Hepatocyte (in vitro differentiated cells): Measurements from ENCODE around the gene DTNA.

Source experiments
- CTCF ChIP-seq: fragments of 200-600 bp; sonication (generic); IDR thresholded peaks from 2 replicates; pipeline ENCODE4 v1.5.1; 2016; ENCODE audit warnings: antibody characterized with exemption, mild to moderate bottlenecking; ENCODE audit not compliant: poor library complexity
- EZH2 ChIP-seq: fragments of 200-600 bp; sonication (generic); IDR thresholded peaks from 2 replicates; pipeline ENCODE4 v1.6.1; 2016; ENCODE audit warnings: antibody characterized with exemption, mild to moderate bottlenecking, borderline replicate concordance
- EZH2phosphoT487 ChIP-seq: fragments of 200-600 bp; sonication (generic); IDR thresholded peaks from one replicate; pipeline ENCODE4 v1.6.1; 2018; ENCODE audit warnings: antibody characterized with exemption, mild to moderate bottlenecking, low read depth, moderate library complexity; ENCODE audit not compliant: unreplicated experiment, severe bottlenecking

DNA sequence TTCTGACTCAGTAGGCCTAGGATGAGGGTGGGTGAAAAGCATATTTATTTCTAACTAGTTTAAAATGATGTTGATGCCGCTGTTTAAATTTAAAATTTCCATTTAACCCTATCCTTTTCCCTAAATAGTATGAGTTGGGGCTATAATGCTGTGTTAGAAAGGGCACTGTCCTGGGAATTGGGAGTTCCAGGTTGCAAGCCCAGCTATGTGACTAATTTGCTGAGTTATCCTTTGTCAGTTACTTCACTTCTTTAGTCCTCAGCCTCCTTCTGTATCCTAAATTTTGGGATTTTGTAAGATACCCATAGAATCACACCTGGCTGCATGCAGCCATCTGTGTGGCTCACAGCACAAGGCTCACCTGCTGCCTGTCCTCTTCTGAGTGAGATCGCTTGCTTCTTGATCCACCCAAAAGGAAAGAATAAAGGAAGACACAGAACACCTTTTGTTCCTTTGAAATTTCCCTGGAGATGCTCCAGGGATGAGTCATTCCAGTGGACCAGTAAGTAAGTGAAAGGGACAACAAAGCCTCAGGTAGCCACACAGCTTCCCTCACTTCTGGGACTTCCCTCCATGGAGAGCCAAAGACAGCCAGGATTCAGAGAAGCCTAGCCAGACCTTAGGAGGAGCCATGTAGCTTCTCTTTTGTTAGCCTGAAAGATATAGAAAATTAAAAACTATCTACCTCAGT, 97.2 kb downstream of the DTNA start:
- TF ChIP-seq CTCF (no peak), EZH2 (no peak), EZH2phosphoT487 (no peak)
